Activated naive CD8-positive, alpha-beta T cell treated with anti-CD3 and anti-CD28 coated beads, Interleukin-2, amount 10 ng/mL, durations not matched to agents 7 days and 5 days (primary cell): ENCODE results near the gene UBE2G2. TPM values are rescaled to one million over a fixed set of nuclear protein-coding genes. Genes with fewer than 3 reads are reported as not detected.

ENCODE experiments used
- ATAC-seq: fragments of 150-1000 bp; cut with Tn5 transposase; one replicate; pipeline ENCODE4 v1.10.0; 2021; ENCODE audit warnings: low read depth, moderate library complexity
- POLR2A ChIA-PET: fragments of 350-600 bp; sonication (Branson Sonifier 250); formaldehyde crosslinking; loops from one replicate; lab custom pipeline; 2021; ENCODE audit warnings: antibody characterized with exemption; lab: Charles Lee
- DNase-seq: peaks from one replicate; pipeline ENCODE4 v3.0.0; 2021
- H3K27ac Mint-ChIP-seq: one replicate; pipeline ENCODE4 v1.8.0; 2022; ENCODE audit warnings: mild to moderate bottlenecking, mixed read lengths
- H3K27me3 Mint-ChIP-seq: one replicate; pipeline ENCODE4 v1.8.0; 2022; ENCODE audit warnings: mild to moderate bottlenecking, moderate library complexity, mixed read lengths
- H3K36me3 Mint-ChIP-seq: one replicate; pipeline ENCODE4 v1.8.0; 2021; ENCODE audit warnings: mild to moderate bottlenecking, mixed read lengths
- H3K4me1 Mint-ChIP-seq: one replicate; pipeline ENCODE4 v1.8.0; 2021; ENCODE audit warnings: mixed read lengths
- H3K4me3 Mint-ChIP-seq: one replicate; pipeline ENCODE4 v1.8.0; 2022; ENCODE audit warnings: mild to moderate bottlenecking, moderate library complexity, mixed read lengths
- H3K9me3 Mint-ChIP-seq: one replicate; pipeline ENCODE4 v1.8.0; 2021; ENCODE audit warnings: mixed read lengths
- total RNA-seq, 2 experiments: library from RNA; stranded (reverse); gene quantifications; one replicate each; pipeline ENCODE4 v1.2.3, GENCODE V29; 2021

UBE2G2 gene
- total RNA-seq, 2 experiments from 2014 or later, result 111 TPM

GRCh38 chr21:44785620-44786335 lies 15.8 kb downstream of the UBE2G2 start:
- POLR2A ChIA-PET, result no interaction called here

GRCh38 chr21:44784810-44785209 lies 16.8 kb downstream of the UBE2G2 start:
- POLR2A ChIA-PET, result no interaction called here
- Mint-ChIP-seq H3K9me3 (no peaks in the 10 kb centered on the region), H3K4me1 (peaks cover 14% of the 10 kb centered on the region), H3K27ac (no peak overlapping the region), H3K36me3 (peaks cover 21% of the 10 kb centered on the region), H3K27me3 (no peaks in the 10 kb centered on the region), H3K4me3 (no peak overlapping the region)
- DNase-seq (no peak), ATAC-seq (no peak)

More at GRCh38 chr21:44785620-44786335, 15.8 kb downstream of the UBE2G2 start:
- no peak for ATAC-seq
- Mint-ChIP-seq H3K27ac (no peak overlapping the region), H3K36me3 (peaks cover 23% of the 10 kb centered on the region), H3K4me3 (no peak overlapping the region), H3K4me1 (peaks cover 10% of the 10 kb centered on the region), H3K27me3 (no peaks in the 10 kb centered on the region), H3K9me3 (no peaks in the 10 kb centered on the region)
- no peak for DNase-seq

- H3K36me3 Mint-ChIP-seq, result peaks cover 21% of the 10 kb centered on the region
- peaks cover 17% of the 10 kb centered on the region for H3K4me1 Mint-ChIP-seq
- no peak for ATAC-seq
- POLR2A ChIA-PET, result no interaction called here
- no peak overlapping the region for H3K27ac Mint-ChIP-seq
- no peaks in the 10 kb centered on the region for H3K27me3 Mint-ChIP-seq
- H3K4me3 Mint-ChIP-seq, result no peak overlapping the region
- no peaks in the 10 kb centered on the region for H3K9me3 Mint-ChIP-seq
- no peak for DNase-seq
Observed at GRCh38 chr21:44783020-44783696, 18.5 kb downstream of the UBE2G2 start.

- no peak overlapping the region for H3K4me3 Mint-ChIP-seq
- DNase-seq (no peak), ATAC-seq (no peak)
- POLR2A ChIA-PET, result no interaction called here
- no peak overlapping the region for H3K27ac Mint-ChIP-seq
- H3K9me3 Mint-ChIP-seq, result no peaks in the 10 kb centered on the region
- peaks cover 22% of the 10 kb centered on the region for H3K36me3 Mint-ChIP-seq
- H3K4me1 Mint-ChIP-seq, result peaks cover 17% of the 10 kb centered on the region
- no peaks in the 10 kb centered on the region for H3K27me3 Mint-ChIP-seq
Observed at GRCh38 chr21:44780767-44781459, 20.7 kb downstream of the UBE2G2 start.

- H3K4me3 Mint-ChIP-seq, result no peak overlapping the region
- peaks cover 13% of the 10 kb centered on the region for H3K4me1 Mint-ChIP-seq
- no peaks in the 10 kb centered on the region for H3K9me3 Mint-ChIP-seq
- H3K27ac Mint-ChIP-seq, result no peak overlapping the region
- ATAC-seq (no peak), DNase-seq (no peak)
- POLR2A ChIA-PET, result no interaction called here
- H3K36me3 Mint-ChIP-seq, result peaks cover 22% of the 10 kb centered on the region
- no peaks in the 10 kb centered on the region for H3K27me3 Mint-ChIP-seq
Observed at GRCh38 chr21:44780137-44780502, 21.5 kb downstream of the UBE2G2 start.

- no peak overlapping the region for H3K4me3 Mint-ChIP-seq
- DNase-seq, result no peak
- POLR2A ChIA-PET, result no interaction called here
- ATAC-seq, result no peak
- H3K36me3 Mint-ChIP-seq, result peaks cover 23% of the 10 kb centered on the region
- no peaks in the 10 kb centered on the region for H3K27me3 Mint-ChIP-seq
- H3K9me3 Mint-ChIP-seq, result no peaks in the 10 kb centered on the region
- H3K27ac Mint-ChIP-seq, result no peak overlapping the region
- H3K4me1 Mint-ChIP-seq, result peaks cover 12% of the 10 kb centered on the region
Observed at GRCh38 chr21:44779417-44780136, 22.0 kb downstream of the UBE2G2 start.

- H3K9me3 Mint-ChIP-seq, result no peaks in the 10 kb centered on the region
- no peak for DNase-seq
- H3K27ac Mint-ChIP-seq, result no peak overlapping the region
- no peaks in the 10 kb centered on the region for H3K27me3 Mint-ChIP-seq
- H3K36me3 Mint-ChIP-seq, result peaks cover 23% of the 10 kb centered on the region
- H3K4me1 Mint-ChIP-seq, result peaks cover 12% of the 10 kb centered on the region
- H3K4me3 Mint-ChIP-seq, result no peak overlapping the region
- POLR2A ChIA-PET, result no interaction called here
- no peak for ATAC-seq
Observed at GRCh38 chr21:44778983-44779382, 22.6 kb downstream of the UBE2G2 start.

- Mint-ChIP-seq H3K36me3 (peaks cover 19% of the 10 kb centered on the region), H3K9me3 (no peaks in the 10 kb centered on the region), H3K4me3 (no peak overlapping the region), H3K27ac (no peak overlapping the region), H3K4me1 (peaks cover 12% of the 10 kb centered on the region), H3K27me3 (no peaks in the 10 kb centered on the region)
- no peak for ATAC-seq
- POLR2A ChIA-PET, result no interaction called here
- no peak for DNase-seq
Observed at GRCh38 chr21:44778499-44778911, 23.1 kb downstream of the UBE2G2 start.

GRCh38 chr21:44778094-44778493 lies 23.5 kb downstream of the UBE2G2 start:
- DNase-seq (no peak), ATAC-seq (no peak)
- Mint-ChIP-seq H3K27ac (no peak overlapping the region), H3K4me1 (peaks cover 9% of the 10 kb centered on the region), H3K36me3 (peaks cover 15% of the 10 kb centered on the region), H3K4me3 (no peak overlapping the region), H3K9me3 (no peaks in the 10 kb centered on the region), H3K27me3 (no peaks in the 10 kb centered on the region)
- POLR2A ChIA-PET, result no interaction called here

- Mint-ChIP-seq H3K4me3 (no peak overlapping the region), H3K36me3 (peaks cover 14% of the 10 kb centered on the region), H3K4me1 (peaks cover 7% of the 10 kb centered on the region), H3K27me3 (no peaks in the 10 kb centered on the region), H3K27ac (no peak overlapping the region), H3K9me3 (no peaks in the 10 kb centered on the region)
- ATAC-seq (no peak), DNase-seq (no peak)
- POLR2A ChIA-PET, result no interaction called here
Observed at GRCh38 chr21:44774972-44775371, 26.6 kb downstream of the UBE2G2 start.

- no peaks in the 10 kb centered on the region for H3K27me3 Mint-ChIP-seq
- H3K4me3 Mint-ChIP-seq, result no peak overlapping the region
- ATAC-seq (no peak), DNase-seq (no peak)
- peaks cover 3% of the 10 kb centered on the region for H3K4me1 Mint-ChIP-seq
- H3K27ac Mint-ChIP-seq, result no peak overlapping the region
- no peaks in the 10 kb centered on the region for H3K9me3 Mint-ChIP-seq
- peaks cover 14% of the 10 kb centered on the region for H3K36me3 Mint-ChIP-seq
- POLR2A ChIA-PET, result interaction anchor here (0.9 to 1.0 kb wide), 2 partner anchors 18 to 28 kb away, joined by 3 read pairs; partner anchors contain the start of gene UBE2G2
Observed at GRCh38 chr21:44773291-44773932, 28.2 kb downstream of the UBE2G2 start.

- peaks cover 3% of the 10 kb centered on the region for H3K4me1 Mint-ChIP-seq
- POLR2A ChIA-PET, result no interaction called here
- peaks cover 9% of the 10 kb centered on the region for H3K36me3 Mint-ChIP-seq
- no peaks in the 10 kb centered on the region for H3K27me3 Mint-ChIP-seq
- ATAC-seq (no peak), DNase-seq (no peak)
- H3K27ac Mint-ChIP-seq, result no peak overlapping the region
- no peak overlapping the region for H3K4me3 Mint-ChIP-seq
- no peaks in the 10 kb centered on the region for H3K9me3 Mint-ChIP-seq
Observed at GRCh38 chr21:44771896-44772525, 29.6 kb downstream of the UBE2G2 start.
